ENCODE data around the gene MAP3K6. TPM values are rescaled to one million over a fixed set of nuclear protein-coding genes. Genes with fewer than 3 reads are reported as not detected.

Gene MAP3K6
- total and polyA plus RNA-seq, 2 donors (not counting 3 experiments of a cell fraction or from before 2014, with no cell fraction given), result 9.9 to 12.4 TPM

DNA sequence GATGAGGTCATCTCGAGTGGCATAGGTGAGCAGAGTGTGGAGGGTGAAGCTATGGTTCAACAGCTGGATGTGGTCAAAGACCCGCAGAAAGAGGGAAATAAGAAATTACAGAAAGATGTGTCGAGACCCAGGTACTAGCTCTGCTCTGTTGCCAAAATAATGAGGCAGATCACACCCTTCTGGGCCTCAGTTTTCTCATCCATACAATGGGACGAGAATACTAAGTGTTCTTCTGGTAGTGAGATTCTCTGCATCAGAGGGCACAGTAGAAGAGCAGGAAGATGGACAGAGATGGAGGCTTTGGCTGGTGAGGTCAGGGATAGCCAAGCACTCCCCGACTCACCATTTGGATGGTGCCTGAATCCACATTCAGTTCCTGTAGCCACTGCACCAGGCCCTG, 11.1 kb downstream of the MAP3K6 start:
- H3K27me3 ChIP-seq (ENCODE audit: control insufficient read depth in 2 of 2, insufficient read depth in 2 of 2, low read length in 2 of 2), result peaks cover 0 to 2% of the 10 kb centered on the region in 2 experiments
- no peaks in the 10 kb centered on the region for H3K9me3 ChIP-seq (replicated peaks; ENCODE audit: control insufficient read depth, insufficient read depth, low read length)
- no peak overlapping the region for H2AFZ ChIP-seq (ENCODE audit: low read depth, low read length)
- dilution Hi-C loops (cut with MboI; ENCODE audit: extremely low pct_ligation_motif_present, low sequenced_read_pairs), result no loop called here
- H4K20me1 ChIP-seq (replicated peaks; ENCODE audit: control insufficient read depth, extremely low read depth, insufficient read depth, low read length), result no peaks in the 10 kb centered on the region
- ChIA-PET CTCF (interaction anchor here (1.5 to 5.5 kb wide), 5 partner anchors 9 to 59 kb away, joined by 4 to 54 read pairs (median 22); partner anchors contain the start of gene MAP3K6), POLR2A (interaction anchor here (1.0 kb wide), 1 partner anchor 10 kb away, joined by 4 read pairs; no protein-coding TSS in a partner anchor)
- DNase-seq (ENCODE audit: low read depth, low spot score) (no peak), FAIRE-seq (no peak)
- no peaks in the 10 kb centered on the region for H3K9me1 ChIP-seq (replicated peaks; ENCODE audit: control insufficient read depth, extremely low read depth, insufficient read depth, low read length)
- H3K4me3 ChIP-seq (replicated peaks in 1 of 3; ENCODE audit: insufficient read depth in 1 of 3, low read depth in 1 of 3, low read length in 3 of 3), result no peak overlapping the region
- TF ChIP-seq GATA2 (IDR thresholded peaks at IDR 0.05; ENCODE audit: insufficient read depth, insufficient read length, low read depth, low read length) (no peak), JUN (IDR thresholded peaks at IDR 0.05; ENCODE audit: borderline replicate concordance, insufficient read depth, insufficient read length, low read depth) (no peak), FOS (IDR thresholded peaks at IDR 0.05; ENCODE audit: borderline replicate concordance, insufficient read depth, low read length) (no peak), MYC (IDR thresholded peaks at IDR 0.05; ENCODE audit: low read depth, low read length) (no peak), POLR2AphosphoS5 (IDR thresholded peaks at IDR 0.05; ENCODE audit: insufficient read depth, low read depth, low read length) (no peak), EZH2 (IDR thresholded peaks at IDR 0.05; ENCODE audit: borderline replicate concordance, low read depth, low read length, severe bottlenecking) (no peak), POLR2A (IDR thresholded peaks at IDR 0.05; ENCODE audit: low read depth, low read length) (no peak)
- TF ChIP-seq, protein P1, sequence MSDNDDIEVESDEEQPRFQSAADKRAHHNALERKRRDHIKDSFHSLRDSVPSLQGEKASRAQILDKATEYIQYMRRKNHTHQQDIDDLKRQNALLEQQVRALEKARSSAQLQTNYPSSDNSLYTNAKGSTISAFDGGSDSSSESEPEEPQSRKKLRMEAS (IDR thresholded peaks at IDR 0.05; ENCODE audit: insufficient read depth, insufficient read length), result no peak
- TF ChIP-seq, protein P2, sequence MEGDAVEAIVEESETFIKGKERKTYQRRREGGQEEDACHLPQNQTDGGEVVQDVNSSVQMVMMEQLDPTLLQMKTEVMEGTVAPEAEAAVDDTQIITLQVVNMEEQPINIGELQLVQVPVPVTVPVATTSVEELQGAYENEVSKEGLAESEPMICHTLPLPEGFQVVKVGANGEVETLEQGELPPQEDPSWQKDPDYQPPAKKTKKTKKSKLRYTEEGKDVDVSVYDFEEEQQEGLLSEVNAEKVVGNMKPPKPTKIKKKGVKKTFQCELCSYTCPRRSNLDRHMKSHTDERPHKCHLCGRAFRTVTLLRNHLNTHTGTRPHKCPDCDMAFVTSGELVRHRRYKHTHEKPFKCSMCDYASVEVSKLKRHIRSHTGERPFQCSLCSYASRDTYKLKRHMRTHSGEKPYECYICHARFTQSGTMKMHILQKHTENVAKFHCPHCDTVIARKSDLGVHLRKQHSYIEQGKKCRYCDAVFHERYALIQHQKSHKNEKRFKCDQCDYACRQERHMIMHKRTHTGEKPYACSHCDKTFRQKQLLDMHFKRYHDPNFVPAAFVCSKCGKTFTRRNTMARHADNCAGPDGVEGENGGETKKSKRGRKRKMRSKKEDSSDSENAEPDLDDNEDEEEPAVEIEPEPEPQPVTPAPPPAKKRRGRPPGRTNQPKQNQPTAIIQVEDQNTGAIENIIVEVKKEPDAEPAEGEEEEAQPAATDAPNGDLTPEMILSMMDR (IDR thresholded peaks at IDR 0.05; ENCODE audit: extremely low read depth in 1 of 2, insufficient read depth in 1 of 2, low read depth in 1 of 2, low read length in 2 of 2), result no peak
- no TSS peak for BruUV-seq (replicated peaks)
- peaks cover 0 to 2% of the 10 kb centered on the region in 2 experiments for H3K36me3 ChIP-seq (ENCODE audit: control insufficient read depth in 2 of 2, extremely low read depth in 1 of 2, insufficient read depth in 2 of 2, low read length in 2 of 2)
- H3K79me2 ChIP-seq (ENCODE audit: control insufficient read depth, insufficient read depth, low read length), result no peaks in the 10 kb centered on the region
- H3K27ac ChIP-seq (ENCODE audit: insufficient read depth, low read depth, low read length), result no peak overlapping the region
- intact Hi-C loops (cut with micrococcal nuclease), result no loop called here
- H3K9ac ChIP-seq (replicated peaks; ENCODE audit: extremely low read depth, insufficient read depth, low read length), result no peak overlapping the region
- no peaks in the 10 kb centered on the region for H3K4me1 ChIP-seq (ENCODE audit: control insufficient read depth, extremely low read depth, insufficient read depth, low read length)
- H3K4me2 ChIP-seq (ENCODE audit: insufficient read depth, low read length), result no peak overlapping the region

All from endothelial cell of umbilical vein (primary cell).